HG03571 (cell line): ENCODE data around the gene LBHD1.
"Not testable (repeated sequence)": the region's sequence is repeated elsewhere in the genome, so short reads cannot be mapped to it uniquely, and the experiment has no call there.

Experiments
- ATAC-seq: cut with Tn5 transposase; IDR thresholded peaks from one replicate; pipeline ENCODE4 v1.9.1; 2021; ENCODE audit not compliant: unreplicated experiment

LBHD1 gene

DNA sequence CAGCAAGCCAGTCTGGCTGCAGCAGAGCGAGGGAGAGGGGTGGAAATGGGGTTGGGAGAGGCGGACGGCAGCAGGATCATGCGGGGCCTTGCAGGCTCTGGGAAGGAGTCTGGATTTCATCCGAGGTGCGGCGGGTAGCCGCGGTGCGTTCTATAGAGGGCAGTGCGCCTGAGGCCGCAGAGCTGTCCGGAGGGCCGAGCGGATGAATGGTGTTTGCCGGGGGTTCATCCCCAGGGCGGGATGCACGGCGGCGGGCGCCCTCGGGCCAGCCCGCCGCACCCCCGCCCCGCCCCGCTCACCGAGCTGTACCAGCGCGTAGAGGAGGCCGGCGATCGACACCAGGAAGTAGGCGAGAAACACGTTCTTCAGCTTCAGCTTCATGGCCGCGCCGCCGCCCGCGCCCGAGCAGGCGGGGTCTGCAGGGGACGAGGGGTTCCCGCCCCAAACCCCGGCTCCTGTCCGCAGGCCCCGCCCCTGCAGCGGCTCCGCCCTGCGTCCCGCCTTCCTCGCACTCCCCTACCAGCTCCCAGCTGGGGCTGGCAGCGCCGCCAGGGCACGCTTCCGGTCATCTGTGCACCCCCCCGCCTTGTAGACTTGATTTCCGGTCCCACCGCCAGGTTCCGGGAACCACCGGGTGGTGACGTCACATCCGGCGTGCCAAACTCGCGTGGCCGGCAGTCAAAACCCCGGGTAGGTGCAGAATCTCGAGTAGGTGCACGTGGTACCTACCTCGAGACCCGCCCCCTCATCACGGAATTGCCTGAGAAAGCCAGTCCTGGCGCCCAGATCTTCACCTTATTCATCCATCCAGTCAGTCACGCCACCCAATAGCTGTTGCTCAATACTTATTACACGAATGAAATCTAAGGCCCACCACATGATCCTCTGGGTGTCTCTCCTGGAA is 50.2 kb downstream of the LBHD1 start, which contains the start of gene B3GAT3:
B3GAT3 (minus strand) TSS at position 420 of the 904 bp plus-strand sequence; CDS start at position 381, 39 bp downstream.
- peak; percentile 90 for ATAC-seq

DNA sequence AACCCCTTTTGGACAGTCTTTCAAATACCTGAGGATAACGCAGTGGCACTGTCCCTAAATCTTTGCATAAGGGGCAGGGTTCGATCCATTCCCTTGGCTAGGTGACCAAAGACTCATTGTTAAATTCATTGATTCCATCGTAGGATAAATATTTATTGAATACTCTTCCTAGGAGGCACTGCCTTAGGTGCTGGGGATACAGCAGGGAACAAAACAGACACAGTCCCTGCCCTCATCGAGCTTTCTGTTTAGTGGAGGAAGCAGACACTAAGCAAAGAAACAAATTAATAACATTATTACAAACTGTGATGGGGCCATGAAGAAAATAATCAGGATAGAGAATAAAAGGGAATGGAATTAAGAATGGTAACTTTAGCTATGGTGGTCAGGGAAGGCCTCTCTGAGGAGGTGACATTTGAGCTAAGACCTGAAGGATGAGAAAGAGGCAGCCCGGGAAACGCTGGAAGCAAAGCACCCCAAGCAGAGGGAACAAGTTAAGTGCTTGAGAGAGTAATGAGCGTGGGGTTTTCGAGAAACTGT is 51.0 kb downstream of the LBHD1 start:
- no peak for ATAC-seq

DNA sequence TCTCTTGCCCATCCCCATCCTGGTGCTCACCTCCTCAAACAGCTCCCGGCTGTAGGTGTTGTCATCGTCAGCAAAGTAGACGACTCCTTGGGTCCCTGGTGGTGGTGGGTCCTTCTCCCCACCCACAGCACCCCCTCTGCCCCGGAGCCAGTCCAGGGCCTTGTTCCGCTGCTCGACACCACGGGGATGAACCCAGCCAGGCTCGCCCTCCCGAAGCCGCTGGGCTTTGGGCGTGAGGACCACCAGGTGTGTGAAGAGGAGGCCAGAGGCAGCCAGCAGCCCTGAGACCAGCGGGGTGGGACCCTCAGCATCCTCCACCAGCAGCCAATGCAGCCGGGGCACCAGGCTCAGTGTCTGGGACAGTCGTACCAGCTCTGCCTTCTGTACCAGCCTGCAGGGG is 55.1 kb downstream of the LBHD1 start:
- not testable (repeated sequence) for ATAC-seq

DNA sequence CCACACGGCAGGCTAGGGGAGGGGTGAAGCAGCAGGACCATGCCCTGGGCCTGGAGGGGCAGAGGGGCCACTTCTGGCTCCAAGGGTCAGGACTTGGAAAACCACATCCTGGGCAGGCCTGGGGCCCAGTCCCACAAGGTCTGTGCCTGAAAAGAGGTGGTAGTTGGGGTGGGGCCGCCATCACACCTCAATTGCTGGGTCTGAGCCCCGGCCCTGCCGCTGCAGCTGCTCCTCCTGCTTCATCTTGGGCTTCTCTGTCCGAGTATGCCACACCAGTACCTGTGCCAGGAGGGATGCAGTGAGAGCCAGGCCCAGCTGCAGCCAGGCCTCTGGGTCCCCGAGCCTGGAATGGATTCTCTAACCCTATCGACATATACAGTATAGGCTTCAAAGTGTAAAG is 56.5 kb downstream of the LBHD1 start:
- ATAC-seq: no peak

DNA sequence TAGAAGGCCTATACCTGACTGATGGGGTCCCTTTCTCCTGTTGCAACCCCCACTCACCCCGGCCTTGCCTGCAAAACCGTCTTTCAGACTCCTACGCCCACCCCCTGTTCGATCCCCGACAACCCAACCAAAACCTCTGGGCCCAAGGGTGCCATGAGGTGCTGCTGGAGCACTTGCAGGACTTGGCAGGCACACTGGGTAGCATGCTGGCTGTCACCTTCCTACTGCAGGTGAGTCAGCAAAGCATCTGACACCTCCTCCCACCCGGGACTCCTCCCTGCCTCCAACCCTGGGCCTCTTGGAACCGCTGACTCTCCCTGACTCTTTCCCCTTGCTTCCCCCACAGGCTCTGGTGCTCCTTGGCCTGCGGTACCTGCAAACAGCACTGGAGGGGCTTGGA is 57.8 kb downstream of the LBHD1 start:
- ATAC-seq: no peak

GRCh38 chr11:62613291-62613778 is 58.7 kb downstream of the LBHD1 start:
- ATAC-seq: no peak
